ENCODE measurements around the gene GPR183.

DNA sequence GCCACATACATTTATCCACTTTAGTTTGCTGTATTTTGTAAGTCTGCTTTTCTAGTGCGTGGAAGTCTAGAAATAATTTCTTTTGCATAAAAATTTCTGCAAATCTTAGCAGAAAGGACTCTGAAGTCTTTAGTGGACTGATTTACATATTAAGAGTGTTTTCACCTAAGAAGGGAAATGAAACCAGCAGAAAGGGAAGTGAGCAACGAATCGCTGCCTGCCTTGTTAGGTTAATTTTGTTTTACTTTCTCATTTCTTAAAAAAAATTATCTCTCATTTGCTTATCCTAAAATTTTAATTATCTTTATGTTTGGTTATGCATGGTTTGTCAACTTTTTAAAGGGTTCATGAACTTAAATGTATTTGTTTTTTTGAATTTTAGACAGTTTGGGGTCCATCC lies 48.3 kb downstream of the GPR183 start:
- TF ChIP-seq, protein P1, sequence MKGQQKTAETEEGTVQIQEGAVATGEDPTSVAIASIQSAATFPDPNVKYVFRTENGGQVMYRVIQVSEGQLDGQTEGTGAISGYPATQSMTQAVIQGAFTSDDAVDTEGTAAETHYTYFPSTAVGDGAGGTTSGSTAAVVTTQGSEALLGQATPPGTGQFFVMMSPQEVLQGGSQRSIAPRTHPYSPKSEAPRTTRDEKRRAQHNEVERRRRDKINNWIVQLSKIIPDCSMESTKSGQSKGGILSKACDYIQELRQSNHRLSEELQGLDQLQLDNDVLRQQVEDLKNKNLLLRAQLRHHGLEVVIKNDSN (IDR thresholded peaks at IDR 0.05): no peak
- no peak for TF ChIP-seq CREB1 (IDR thresholded peaks at IDR 0.05; ENCODE audit: low read depth)
- no peak for TF ChIP-seq YY1 (IDR thresholded peaks at IDR 0.05; ENCODE audit: low read depth)
- TF ChIP-seq EP300 (IDR thresholded peaks at IDR 0.05; ENCODE audit: borderline replicate concordance): no peak
- no peak for TF ChIP-seq ZBTB7A (IDR thresholded peaks at IDR 0.05; ENCODE audit: low read depth)
- TF ChIP-seq RAD21 (IDR thresholded peaks at IDR 0.05; ENCODE audit: low read depth): no peak
- no peak for TF ChIP-seq TAF1 (IDR thresholded peaks at IDR 0.05; ENCODE audit: low read depth)
- TF ChIP-seq, protein P2, sequence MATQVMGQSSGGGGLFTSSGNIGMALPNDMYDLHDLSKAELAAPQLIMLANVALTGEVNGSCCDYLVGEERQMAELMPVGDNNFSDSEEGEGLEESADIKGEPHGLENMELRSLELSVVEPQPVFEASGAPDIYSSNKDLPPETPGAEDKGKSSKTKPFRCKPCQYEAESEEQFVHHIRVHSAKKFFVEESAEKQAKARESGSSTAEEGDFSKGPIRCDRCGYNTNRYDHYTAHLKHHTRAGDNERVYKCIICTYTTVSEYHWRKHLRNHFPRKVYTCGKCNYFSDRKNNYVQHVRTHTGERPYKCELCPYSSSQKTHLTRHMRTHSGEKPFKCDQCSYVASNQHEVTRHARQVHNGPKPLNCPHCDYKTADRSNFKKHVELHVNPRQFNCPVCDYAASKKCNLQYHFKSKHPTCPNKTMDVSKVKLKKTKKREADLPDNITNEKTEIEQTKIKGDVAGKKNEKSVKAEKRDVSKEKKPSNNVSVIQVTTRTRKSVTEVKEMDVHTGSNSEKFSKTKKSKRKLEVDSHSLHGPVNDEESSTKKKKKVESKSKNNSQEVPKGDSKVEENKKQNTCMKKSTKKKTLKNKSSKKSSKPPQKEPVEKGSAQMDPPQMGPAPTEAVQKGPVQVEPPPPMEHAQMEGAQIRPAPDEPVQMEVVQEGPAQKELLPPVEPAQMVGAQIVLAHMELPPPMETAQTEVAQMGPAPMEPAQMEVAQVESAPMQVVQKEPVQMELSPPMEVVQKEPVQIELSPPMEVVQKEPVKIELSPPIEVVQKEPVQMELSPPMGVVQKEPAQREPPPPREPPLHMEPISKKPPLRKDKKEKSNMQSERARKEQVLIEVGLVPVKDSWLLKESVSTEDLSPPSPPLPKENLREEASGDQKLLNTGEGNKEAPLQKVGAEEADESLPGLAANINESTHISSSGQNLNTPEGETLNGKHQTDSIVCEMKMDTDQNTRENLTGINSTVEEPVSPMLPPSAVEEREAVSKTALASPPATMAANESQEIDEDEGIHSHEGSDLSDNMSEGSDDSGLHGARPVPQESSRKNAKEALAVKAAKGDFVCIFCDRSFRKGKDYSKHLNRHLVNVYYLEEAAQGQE (IDR thresholded peaks at IDR 0.05; ENCODE audit: low read depth): no peak
- TF ChIP-seq, protein P3, sequence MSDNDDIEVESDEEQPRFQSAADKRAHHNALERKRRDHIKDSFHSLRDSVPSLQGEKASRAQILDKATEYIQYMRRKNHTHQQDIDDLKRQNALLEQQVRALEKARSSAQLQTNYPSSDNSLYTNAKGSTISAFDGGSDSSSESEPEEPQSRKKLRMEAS (IDR thresholded peaks at IDR 0.05): no peak
- no peak for TF ChIP-seq NFIC (IDR thresholded peaks at IDR 0.05)

Measured in Ishikawa (cell line).